GF-D8 (cell line): ENCODE results near the gene TEK.
"Not testable (repeated sequence)": the region's sequence is repeated elsewhere in the genome, so short reads cannot be mapped to it uniquely, and the experiment has no call there.

ENCODE experiments used
- DNase-seq: peaks from one replicate; lab custom pipeline; 2025; lab: John Stamatoyannopoulos, UW

TEK gene

DNA sequence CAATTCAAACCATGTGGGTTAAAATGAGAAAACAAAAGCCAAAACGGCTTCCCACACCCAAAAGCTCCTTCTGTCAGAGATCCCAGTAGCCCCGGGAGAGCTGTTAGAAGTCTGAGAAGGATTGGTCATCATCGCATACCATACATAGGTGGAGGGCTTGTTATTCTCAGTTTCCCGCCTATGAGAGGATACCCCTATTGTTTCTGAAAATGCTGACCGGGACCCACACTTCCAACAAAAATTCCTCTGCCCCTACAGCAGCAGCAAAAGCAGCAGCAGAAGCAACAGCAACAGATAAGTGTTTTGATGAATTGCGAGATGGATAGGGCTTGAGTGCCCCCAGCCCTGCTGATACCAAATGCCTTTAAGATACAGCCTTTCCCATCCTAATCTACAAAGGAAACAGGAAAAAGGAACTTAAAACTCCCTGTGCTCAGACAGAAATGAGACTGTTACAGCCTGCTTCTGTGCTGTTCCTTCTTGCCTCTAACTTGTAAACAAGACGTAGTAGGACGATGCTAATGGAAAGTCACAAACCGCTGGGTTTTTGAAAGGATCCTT is at the start of gene TEK:
TEK (plus strand) TSS at position 245 of the 561 bp plus-strand sequence. CDS start 366 bp downstream, outside the sequence.
- no peak for DNase-seq

DNA sequence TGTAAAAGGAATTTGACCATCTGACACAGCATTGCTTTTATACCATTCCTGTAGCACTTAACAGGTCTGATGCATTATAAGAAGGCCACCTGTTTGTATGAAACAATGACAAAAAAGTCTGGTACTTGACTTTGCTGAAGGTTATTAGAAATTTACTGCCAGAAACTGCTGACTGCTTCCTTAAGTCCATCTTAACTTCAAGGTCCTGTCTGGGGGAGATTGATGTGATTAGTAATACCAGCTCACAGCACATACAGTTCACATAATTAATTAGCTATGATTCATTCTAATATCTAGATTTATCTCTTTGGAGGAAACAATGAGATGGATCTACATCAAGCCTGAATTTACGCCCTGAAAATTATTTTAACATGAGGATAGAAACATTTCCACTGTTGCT is 49.6 kb upstream of the TEK start:
- no peak for DNase-seq

DNA sequence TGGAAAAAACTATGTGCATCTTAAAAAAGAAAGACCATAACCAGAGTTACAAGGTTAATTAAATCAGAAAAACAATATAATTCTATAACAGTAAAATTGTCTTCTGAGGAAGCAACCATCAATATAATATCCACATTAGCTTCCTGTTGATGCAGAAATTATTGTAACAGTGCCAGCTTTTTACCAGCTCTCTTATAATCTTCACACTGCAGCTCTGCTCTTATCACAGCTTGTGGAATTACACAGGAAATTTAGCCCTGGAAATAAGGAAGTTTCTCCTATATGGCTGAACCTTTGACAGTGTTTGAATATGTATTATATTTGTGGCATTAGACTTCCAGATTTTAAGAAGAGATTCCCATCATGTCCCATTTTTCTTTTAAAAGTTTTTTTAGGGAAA is 49.1 kb upstream of the TEK start:
- peak; percentile 23 for DNase-seq

DNA sequence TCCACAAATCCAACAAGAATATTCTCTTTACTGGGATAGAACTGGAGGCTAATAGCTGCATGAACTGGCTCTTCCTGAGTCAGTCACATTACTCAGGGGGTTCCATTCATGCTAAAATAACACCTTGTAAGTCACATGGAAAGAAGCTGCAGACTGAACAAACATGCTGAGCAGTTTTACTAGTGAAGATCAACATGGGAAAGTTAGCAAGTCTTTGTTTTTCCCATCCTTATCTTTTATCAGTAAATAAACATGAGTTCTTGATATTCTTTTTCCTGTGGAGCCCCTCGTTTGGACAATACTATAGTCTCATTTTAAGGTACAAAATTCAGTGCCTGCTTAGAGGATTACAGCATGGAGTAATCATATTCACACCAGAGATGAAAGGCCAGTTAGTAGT is 43.7 kb upstream of the TEK start:
- no peak for DNase-seq

DNA sequence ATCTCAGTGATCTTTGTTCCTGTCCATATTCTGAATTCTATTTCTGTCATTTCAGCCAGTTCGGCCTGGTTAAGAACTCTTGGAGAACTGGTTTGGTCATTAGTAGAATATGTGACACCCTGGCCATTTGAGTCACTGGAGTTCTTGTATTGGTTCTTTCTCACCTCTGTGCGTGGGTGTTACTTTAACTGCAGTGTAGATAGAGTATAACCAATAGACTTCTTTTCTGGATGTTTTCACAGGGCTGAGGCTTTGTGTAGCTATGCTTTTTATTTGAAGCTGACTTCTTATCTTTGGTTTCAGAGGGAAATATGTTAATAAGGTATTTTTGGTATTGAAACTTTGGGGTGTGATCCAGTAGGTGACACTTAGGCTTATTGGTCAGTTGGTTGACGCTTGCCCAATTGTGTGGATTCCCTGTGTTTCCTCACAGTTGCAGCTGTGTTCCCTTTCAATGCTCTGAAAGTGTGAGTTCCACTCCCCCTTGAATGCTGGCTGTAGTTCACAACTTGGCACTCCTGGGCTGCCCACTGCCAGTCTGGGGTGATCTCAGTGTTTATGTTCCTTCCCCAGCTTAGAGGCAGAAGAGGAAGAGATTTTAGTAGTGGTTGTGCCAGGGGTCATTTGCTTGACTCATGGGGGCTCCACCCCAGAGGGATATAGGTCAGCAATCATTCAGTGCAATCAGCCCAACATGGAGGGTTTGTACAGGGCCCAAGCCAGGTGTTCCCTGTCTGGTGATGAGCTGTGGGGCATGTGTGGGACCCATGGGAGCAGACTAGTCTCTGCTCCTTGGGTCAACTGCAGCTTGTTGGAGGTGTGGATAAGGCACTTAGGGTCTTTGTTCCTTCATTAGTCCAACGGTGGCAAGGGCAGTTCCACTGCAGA is 34.9 kb upstream of the TEK start:
- no peak for DNase-seq

DNA sequence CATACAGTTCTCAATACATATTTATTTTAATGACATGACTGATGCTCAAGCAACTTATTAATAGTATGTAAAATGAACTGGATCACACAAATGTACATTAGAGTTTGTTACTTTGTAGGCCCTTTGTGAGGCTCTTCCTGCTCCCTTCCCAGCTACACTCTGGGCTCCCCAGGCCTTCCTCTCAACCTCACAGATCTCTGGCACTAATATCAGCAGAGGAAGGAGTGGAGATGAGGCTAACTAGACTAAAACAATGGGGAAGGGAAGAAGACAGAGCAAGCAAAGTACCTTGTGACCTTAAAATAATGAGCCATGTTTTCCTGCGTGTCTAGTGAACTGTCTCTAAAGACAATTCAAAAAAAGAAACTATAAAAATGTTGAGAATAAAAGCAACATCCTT is 30.3 kb upstream of the TEK start:
- no peak for DNase-seq

DNA sequence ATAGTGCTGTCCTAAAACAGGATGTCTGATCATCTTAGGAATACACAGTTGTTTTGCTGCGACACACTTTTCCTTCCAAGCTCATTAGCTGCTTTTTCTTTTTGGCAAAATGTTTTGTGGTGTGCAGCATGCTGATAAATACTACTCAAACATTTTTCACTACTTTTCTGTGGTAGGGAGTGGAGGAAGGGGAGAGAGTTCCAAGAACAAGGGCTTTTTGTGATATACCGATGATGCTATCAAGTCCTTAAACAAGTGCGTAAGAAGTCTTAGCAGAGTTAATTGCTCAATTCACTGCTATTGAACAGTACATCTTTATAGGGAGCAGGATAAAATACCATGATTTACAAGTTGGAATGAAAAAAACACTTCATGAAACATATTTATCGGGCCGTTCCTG is 23.6 kb upstream of the TEK start:
- DNase-seq, result no peak

DNA sequence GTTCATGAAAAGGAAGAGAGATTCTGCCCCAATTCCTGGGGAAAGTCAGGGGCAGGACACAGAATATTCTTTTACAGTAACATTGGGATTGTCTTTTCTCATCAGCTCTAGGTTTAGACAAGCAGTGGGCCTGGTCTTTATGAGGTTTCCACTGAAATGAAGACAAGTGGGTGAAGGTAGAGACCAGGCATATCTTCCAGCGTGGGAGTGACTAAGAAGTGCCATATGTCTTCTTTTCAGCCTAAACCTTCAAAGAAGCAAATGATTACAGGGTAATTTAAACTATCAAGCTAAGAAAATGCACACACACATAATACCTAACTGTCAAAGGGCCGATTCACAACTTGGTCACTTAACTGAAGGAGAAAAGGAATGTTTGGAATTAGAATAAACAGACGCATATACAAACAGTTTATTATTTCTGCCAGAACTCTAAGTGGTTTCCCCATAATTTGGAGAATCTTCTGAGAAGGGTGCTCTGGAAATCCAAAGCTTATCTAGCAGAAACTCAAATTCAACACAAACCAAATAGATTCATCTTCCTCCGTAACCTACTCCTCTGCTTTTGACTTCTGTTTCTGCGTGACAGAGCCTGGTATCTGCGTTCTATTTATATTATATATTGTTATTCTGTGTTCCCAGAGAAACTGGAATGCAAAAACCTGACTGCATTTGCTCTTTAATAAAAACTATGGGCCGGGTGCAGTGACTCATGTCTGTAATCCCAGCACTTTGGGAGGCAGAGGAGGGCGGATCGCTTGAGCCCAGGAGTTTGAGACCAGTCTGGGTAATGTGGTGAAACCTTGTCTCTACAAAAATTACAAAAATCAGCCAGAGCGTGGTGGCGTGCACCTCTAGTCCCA is 22.0 kb upstream of the TEK start:
- no peak for DNase-seq

DNA sequence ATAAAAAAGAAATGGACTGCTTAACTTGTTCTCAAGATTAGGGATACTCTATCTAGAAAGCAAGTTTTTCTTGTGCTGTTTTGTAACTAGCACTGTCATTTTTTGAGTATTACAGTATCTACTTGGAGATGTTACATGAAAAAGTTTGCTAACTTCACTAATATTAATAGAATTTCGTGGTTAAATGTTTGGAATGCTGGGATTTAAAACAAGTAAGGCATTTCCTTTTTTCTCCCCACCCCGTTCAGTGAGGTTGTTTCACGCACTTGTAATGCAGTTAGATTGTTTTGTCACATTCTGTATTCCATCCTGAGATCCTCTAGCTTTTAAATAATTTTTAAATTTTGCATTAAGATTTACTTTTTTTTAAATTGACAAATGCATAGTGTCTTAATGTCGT is 20.0 kb upstream of the TEK start:
- DNase-seq, result no peak

DNA sequence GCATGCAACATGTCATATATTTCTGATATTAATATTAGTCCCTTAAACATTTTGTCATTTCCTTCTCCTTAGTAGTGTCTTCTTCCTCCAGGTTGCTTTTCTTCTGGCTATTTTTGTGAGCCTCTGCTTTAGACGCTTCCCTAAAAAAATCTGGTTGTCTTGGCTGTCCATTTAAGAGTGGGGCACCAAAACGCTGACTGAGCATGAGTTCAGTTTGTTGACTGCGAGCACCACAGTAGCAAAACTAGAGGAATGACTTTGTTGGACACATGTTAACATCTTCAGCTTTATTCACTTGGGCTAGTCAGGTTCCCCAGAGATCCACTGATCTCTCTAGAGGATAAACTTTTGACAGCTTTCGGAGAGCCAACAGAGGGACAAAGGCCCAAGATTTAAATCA is 19.3 kb upstream of the TEK start:
- no peak for DNase-seq

DNA sequence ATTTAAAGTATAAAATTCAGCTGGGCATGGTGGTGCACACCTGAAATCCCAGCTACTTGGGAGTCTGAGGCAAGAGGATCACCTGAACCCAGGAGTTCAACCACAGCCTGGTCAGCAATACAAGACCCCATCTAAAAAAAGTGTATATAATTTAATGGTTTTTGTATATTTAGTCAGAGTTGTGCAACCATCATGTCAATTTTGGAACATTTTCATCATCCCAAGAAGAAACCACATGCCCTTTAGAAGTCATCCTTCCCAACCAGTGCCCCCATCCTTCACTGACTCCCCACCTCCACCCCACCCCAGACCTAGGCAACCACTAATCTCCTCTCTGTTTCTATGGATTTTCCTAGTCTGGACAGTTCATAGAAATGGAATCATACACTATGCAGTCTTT is 18.8 kb upstream of the TEK start:
- no peak for DNase-seq

DNA sequence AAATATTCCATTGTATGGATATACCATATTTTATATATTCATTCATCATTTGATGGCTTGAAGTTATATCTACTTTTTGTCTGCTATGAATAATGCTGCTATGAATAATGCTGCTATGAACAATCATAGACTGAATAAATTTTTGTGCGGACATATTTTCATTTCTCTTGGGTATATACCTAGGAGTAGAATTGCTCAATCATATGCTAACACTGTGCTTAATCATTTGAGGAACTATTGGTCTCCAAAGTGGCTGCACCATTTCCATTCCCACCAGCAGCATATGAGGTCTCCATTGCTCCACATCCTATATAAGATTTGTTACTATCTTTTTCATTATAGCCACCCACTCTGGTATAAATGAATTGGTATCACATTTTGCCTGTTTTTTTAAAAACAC is 18.3 kb upstream of the TEK start:
- DNase-seq, result no peak

DNA sequence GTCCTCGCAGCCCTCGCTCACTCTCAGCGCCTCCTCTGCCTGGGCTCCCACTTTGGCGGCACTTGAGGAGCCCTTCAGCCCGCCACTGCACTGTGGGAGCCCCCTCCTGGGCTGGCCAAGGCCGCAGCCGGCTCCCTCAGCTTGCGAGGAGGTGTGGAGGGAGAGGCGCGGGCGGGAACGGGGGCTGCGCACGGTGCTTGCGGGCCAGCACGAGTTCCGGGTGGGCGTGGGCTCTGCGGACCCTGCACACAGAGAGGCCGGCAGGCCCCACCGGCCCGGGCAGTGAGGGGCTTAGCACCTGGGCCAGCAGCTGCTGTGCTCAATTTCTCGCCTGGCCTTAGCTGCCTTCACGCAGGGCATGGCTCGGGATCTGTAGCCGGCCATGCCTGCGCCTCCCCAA is 16.5 kb upstream of the TEK start:
- not testable (repeated sequence) for DNase-seq

DNA sequence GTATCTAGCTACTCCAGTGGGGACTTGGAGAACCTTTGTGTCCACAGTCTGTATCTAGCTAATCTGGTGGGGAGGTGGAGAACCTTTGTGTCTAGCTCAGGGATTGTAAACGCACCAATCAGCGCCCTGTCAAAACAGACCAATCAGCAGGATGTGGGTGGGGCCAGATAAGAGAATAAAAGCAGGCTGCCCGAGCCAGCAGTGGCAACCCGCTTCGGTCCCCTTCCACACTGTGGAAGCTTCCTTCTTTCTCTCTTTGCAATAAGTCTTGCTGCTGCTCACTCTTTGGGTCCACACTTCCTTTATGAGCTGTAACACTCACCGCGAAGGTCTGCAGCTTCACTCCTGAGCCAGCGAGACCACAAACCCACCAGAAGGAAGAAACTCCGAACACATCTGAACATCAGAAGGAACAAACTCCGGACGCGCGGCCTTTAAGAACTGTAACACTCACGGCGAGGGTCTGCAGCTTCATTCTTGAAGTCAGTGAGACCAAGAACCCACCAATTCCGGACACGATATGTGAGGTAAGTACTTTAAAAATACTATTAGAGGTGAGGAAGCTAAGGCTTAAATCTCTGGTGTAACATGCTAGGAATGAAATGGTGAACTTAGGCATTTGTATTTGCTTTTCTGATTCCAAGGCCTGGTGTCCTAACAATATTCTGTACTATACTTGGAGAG is 15.5 kb upstream of the TEK start:
- not testable (repeated sequence) for DNase-seq

DNA sequence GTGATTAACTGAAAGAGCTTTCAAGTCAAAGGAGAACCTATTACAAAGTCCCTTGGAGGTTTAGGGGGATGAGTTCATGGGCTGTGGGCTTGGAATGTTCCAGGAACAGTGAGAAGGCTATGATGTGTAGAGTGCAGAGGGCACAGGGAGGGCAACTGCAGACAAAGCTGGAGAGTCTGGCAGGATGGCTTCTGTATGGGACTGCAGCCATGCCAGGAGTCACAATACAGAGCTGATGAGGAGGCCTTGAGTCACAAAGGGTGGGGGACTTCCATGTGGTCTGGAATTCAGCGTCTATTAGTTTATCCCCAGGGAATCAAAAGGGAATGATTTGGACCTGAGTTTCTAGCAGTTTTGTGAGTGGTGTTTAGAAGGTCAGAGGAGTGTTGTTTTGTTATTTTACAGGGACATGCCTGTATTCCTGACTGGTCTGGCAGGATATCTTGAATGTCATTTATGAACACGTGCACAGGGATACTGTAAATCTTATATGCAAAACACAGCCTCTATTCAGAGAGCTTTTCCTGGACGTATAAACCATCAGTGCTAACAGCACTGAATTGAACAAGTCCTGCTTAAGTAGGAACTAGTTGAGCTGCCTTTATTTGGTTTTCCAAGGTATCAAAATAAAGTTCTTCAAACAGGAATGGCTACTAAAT is 14.3 kb upstream of the TEK start:
- DNase-seq, result no peak

DNA sequence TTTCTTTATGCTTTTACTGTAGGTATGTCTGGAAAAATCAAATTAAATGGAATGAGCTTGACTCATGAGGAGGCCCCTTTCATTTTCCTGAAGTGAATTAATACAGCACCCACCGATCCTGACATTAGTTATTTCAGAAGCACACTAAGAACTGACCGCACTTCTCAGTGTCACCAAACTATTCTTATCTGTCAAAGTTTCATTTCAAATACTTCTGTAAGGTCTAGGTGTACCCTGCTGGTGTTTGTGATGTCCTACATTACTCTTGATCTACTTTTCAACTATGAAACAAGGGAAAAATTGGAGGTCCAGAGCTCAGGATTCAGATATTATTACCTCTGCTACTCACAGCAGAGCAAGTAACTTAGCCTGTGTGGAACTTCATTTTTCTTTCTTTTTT is 1.8 kb upstream of the TEK start:
- DNase-seq, result no peak

DNA sequence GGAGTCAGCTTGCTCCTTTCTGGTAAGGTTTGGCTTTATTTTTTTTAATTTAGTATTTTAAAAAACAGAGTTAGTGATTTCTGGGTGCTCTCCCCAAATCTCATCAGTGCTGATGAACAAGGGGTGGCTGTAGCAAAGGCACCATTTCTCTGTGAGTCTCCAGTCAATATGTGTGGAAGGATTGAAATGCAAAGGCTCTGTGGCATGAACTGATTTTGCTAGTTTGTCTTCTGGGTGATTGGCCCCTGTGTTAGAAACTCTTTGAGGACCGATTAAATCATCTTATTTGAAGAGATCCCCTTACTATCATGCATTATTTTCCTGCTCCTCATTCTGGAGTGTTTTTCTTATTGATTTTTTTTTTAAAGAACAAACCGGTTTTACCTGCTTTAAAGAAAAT is 596 bp downstream of the TEK start:
- no peak for DNase-seq

DNA sequence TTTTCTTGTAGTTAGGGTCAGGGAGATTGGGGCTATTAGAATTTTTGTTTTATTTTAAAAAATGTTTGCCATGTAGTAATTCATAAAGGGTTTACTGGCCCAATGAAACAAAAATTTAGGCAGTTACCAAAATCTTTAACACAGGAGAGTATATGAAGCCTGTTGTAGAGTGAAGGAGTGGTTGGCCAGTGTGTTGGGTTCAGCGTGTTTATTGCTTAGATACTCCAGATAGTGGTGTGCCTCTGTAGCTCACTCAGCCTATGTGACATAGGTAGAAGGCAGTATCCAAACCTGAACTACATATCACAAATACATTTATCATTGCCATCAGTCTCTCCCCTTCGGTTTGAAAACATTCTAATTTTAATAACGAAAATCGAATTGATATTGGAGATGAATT is 1.2 kb downstream of the TEK start:
- DNase-seq, result no peak

DNA sequence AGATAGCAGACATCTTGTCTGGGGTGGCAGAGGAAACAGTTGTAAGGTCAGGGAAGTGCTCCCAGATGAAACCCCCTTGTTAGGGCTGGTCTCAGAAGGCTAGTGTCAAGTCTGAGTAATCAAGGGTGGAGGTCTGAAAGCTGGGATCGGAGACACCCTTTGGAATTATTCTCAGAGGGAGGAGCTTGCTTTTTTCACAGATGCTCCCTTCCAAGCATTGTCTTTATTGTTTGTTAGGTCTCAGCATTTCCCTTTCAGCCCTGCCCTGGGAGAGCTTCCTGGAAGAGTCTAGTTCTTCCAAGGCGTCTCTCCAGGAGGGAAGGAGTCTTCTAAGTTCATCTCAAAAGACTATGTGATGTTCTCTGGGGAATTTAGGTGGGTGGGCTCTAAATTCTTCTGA is 3.2 kb downstream of the TEK start:
- no peak for DNase-seq

DNA sequence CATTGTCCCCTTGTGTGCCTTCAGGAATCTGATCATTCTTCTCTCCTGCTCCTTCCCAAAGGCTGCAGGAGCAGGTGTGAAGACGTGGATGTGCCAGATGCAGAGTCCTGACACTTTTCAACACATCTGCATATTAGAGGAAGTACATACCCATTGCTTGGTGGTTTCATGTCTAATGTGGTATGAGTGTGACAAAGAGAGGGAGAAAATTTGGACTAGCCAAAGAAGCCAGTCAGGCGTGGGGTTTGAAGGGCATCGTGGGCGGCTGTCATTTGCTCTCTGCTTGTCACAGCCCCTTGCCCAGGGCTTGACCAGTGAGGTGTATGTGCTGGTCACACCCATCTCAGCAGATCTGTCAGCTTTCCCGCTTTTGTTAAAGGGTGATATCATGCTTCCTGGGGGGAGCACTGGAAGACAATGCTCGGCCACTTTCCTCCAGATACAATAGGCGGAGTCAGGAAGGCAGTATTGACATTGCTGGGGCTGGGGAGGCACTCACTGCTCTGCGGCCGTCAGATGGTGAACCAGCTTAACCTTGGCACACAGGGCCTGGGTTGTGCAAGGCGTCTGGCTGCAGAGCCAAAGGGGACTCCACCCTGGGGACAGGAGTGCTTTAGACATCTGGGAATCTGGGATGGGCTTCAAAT is 8.6 kb downstream of the TEK start:
- no peak for DNase-seq

DNA sequence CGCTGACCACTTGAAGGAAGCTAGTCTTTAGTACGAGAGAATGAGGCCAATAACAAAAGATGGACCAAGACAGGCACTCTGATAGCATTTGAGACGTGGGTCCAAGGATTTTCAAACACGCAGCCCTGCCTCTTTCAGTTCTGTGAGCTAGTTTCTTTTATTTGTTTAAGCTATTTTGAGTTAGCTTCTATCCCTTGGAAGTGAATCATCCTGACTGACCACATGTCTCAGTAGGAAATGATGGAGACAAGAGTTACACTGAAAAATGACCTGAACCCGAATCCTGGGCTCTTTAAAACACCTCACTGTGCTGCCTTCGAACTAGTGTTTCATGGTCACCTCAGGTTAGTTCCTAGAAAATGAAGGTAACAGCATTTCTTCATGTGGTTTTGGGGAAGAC is 9.9 kb downstream of the TEK start:
- no peak for DNase-seq
